CD4-positive, alpha-beta T cell treated with Interleukin-6 at 100 ng/mL for 8 hours (primary cell): ENCODE measurements around the gene DNM1.

Source experiments
- DNase-seq: peaks from one replicate; pipeline ENCODE4 v3.0.0-alpha.2; 2020; ENCODE audit warnings: mixed read lengths, low spot score

DNM1 gene

GRCh38 chr9:128203024-128203706, at the start of gene DNM1:
TSS of gene DNM1 (plus strand) at chr9:128203379. CDS start at chr9:128203471, 92 bp downstream.
- DNase-seq, result peak; percentile 61

- no peak for DNase-seq
Observed at GRCh38 chr9:128153947-128154695, 49.1 kb upstream of the DNM1 start.

DNA sequence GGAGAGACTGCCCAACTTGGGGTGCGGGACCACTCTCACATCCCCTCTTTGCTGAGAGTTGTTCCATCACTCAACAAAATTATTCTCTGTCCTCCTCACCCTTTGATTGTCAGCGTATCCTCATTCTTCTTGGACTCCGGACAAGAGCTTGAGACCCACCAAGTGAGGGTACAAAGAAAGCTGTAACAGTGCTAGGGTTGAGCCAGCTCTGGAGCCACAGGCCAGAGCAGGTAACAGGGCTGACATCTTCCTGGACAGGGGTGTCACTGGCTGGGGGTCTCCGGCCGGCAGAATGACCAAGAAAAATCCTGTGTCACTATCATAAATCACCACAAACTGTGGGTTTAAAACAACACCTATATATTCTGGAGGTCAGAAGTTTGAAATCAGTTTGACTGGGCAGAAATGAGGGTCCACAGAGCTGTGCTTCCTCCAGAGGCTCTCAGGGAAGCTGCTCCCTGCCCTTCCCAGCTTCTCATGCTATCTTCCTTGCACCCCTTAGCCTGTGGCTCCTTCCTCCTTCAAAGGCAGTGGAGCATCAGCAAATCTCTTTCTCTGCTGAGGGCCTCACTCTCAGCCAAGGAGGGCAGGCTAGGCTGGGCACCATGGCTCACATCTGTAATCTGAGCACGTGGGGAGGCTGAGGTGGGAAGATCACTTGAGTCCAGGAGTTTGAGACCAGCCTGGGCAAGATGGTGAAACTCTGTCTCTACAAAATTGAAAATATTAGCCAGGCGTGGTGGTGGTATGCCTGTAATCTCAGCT, 47.3 kb upstream of the DNM1 start:
- no peak for DNase-seq

DNA sequence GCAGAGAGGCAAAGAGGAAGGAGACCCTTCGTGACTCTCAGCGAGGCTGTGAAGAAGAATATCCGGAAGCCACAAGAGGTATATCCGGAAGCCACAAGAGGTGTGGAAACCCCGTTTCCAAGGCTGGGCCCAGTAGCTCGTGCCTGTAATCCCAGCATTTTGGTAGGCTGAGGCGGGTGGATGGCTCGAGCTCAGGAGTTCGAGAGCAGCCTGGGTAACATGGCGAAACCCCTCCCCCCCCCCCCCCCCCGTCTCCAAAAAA, 43.7 kb upstream of the DNM1 start:
- DNase-seq, result peak; percentile 69

DNA sequence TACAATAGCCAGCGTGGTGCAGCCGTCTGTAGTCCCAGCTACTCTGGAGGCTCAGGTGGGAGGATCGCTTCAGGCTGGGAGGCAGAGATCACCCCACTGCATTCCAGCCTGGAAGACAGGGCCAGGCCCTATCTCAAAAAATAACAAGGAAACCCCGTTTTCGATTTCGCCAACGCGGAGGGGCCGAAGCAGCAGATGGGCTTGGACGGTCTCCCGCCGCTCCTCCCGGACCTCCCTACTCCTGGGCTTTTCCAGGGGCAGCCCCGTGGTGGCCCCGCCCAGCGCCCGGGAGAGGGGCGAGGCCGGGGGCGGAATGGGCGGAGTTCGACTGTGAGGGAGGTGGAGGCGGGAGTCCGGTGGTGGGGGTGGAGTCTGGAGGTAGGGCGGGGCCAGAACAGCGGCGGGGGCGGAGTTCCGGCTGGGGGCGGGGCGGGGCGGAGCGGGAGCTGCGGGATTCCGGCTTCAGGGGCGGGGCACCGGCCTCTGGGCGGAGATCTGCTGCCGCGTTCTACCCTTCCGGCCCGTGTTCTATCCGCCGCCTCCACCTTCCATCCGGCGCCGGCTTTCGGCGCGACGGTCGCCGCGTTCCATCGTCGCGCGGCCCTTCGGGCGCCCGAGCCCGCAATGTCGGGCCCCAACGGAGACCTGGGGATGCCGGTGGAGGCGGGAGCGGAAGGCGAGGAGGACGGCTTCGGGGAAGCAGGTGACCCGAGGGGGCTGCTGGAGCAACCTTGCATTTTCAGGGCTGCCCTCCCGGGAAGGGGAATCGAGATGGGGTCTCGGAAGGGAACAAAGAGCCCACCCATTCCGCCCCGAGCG, 43.2 kb upstream of the DNM1 start, which contains the start of gene BBLN:
TSS of gene BBLN (plus strand) at position 482 of the 819 bp plus-strand sequence. CDS start at position 625, 143 bp downstream.
- DNase-seq, result peak; percentile 93

GRCh38 chr9:128160603-128160987, 42.6 kb upstream of the DNM1 start:
- DNase-seq, result no peak

DNA sequence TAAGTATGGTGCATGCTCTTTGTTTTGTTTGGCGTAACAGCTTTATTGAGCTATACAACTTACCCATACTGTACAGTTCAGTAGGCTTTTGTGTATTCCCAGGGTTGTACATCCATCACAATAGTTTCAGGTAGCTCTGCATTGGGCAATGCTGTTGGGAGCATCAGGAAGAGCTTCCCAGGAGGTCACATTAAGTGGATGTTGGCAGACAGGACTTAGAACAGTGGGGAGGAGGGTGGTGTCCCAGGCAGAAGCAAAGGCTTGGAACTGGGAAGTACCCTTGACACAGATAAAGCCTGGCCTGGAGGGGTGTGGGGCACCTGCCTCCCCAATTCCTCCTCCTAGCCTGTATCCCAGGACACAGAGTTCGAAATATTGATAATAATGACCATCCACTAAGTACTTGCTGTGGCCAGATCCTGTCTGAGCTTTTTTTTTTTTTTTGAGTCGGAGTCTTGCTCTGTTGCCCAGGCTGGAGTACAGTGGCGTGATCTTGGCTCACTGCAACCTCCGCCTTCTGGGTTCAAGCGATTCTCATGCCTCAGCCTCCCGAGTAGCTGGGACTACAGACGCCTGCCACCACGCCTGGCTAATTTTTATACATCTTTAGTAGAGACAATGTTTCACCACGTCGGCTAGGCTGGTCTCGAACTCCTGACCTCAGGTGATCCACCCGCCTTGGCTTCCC, 41.8 kb upstream of the DNM1 start:
- no peak for DNase-seq

DNA sequence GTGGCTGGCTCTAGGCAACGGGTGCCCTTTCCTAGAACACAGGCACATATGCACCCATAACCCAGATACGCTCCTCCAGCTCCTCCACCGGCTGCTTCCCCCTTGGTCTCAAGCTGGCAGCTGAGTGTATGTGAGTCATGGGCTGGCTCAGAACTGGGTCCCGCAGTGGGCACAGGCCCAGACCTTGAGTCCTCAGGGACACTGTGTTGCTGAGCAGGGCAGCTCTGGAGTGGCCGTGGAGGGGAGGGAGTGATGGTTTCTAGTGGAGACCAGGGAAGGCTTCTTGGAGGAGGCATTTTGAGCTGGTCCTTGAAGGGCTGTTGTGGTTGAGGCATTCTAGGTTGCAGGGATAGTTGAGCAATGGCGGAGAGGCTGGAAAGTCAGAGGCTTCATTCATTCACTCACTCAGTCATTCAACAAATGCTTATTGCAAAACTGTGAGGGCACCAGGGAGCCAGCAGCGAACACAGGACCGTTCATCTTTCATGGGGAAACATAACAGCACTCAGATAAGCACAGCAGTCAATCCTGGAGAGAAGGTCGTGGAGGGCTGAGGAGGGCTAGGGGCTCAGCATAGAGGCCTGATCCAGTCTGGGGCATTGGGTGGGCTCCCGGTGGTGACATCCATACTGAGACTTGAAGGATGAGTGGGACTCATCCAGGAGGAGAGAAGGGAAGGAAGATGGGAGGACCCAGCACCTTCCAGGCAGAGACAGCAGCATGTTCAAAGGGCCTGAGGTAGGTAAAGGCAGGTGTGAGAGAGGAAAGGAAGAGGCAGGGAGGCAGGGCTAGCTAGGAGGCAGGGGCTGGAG, 40.8 kb upstream of the DNM1 start:
- no peak for DNase-seq

- DNase-seq, result no peak
Observed at GRCh38 chr9:128163027-128163515, 40.1 kb upstream of the DNM1 start.

DNA sequence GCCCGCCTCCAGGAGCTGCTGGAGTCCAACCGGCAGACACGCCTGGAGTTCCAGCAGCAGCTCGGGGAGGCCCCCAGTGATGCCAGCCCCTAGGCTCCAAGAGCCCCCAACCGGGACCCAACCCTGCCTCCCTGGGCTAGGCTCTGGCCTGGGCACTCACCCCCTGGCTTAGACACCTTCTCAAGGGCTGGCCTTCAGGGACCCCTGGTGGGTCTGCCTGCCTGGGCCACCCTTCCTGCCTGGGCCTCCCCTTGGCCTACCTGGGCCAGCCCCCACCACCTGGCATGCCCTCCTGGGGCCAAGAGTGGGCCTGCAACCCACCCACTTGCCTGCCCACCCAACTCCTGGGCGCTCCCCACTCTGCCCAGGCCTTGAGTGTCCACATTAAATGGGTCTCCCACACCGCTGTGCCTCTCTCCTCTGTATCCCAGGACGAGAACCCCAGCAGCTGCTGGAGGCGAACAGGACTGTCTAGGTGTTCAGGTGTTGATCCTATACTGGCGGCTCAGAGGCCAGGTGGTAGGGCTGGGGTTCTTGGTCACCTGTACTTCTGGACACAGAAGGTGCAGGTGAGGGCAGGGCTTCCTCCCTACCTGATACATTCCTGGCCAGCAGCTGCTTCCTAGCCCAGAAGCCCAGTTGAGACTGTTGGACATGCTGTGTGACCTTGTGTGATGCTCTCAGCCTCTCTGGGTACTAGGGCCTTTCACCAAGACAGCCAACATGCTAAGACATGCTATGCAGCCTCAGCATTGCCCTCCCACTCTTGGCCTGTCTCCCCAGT, 39.5 kb upstream of the DNM1 start:
- DNase-seq, result no peak

GRCh38 chr9:128164307-128164885, 38.8 kb upstream of the DNM1 start:
- no peak for DNase-seq

GRCh38 chr9:128166169-128166568, 37.0 kb upstream of the DNM1 start:
- DNase-seq, result no peak

DNA sequence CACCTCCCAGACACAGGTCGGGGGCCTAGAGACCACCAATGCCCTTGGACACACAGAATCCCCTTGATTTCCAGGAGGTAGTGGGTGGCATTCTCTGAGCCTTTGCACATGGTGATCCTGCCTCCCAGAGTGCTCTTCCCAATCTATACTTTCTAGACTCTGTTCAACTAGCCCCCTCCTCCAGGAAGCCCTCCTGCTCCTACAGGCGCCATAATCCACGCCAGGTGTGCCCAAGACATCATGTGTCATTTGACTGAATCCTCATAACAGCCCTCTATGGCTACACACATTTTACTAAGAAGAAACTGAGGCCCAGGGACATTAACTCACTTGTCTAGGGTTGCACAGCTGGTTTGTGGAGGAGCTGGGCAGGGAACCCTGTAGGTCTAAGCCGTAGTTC, 36.0 kb upstream of the DNM1 start:
- no peak for DNase-seq

DNA sequence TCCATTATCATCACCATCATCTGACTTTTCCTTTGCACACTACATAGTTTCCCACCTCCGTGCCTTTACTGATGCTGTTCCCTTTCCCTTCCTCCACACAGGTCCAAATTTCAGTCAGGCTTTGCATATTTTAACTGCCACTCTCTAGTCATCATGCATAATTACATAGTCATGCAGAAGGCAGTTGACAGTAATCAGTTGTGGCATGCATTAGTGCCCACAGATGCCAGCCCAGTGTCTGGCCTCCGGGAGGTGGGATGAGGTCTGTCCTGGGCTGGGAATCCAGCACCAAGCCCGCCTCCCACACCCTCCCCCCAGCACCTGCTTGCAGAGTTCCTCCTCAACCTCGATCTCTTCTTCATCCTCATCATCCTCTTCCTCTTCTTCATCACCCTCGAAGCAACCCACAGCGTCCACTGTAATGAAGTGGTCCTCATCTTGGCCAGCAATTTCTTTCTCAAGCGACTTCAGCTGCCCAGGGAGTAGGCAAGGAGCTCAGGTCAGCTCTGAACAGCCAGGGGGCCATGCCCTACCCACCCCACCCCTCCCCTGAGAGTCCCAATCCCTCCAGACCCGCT, 34.4 kb upstream of the DNM1 start:
- no peak for DNase-seq

DNA sequence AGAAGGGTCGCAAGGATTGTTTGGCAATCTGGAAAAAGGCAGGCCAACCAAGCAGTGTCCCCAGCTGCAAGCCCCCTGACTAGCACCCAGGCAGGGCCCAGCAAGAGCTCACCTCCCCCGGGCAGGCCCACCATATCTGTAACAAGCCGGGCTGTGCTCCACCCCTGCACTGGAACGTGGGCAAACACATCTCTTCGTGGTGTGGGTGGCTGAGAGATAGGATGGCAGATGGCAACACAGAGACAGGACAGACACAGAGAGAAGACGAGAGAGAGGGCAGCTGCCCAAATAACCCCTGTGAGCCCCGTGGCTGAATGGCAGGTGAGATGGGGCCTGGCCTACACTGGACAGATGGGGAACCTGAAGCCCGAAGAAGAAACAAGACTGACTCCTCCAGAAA, 33.7 kb upstream of the DNM1 start:
- no peak for DNase-seq

GRCh38 chr9:128169925-128170324, 33.3 kb upstream of the DNM1 start:
- DNase-seq, result no peak

GRCh38 chr9:128174062-128174461, 29.1 kb upstream of the DNM1 start:
- no peak for DNase-seq

GRCh38 chr9:128175102-128175563, 28.0 kb upstream of the DNM1 start:
- DNase-seq, result no peak

GRCh38 chr9:128175726-128176125, 27.5 kb upstream of the DNM1 start:
- no peak for DNase-seq
